ENCODE measurements around the gene PCK1. TPM values are rescaled to one million over a fixed set of nuclear protein-coding genes. Genes with fewer than 3 reads are reported as not detected.
"Not testable (repeated sequence)": the region's sequence is repeated elsewhere in the genome, so short reads cannot be mapped to it uniquely, and the experiment has no call there.

The PCK1 gene
- not detected for total RNA-seq

DNA sequence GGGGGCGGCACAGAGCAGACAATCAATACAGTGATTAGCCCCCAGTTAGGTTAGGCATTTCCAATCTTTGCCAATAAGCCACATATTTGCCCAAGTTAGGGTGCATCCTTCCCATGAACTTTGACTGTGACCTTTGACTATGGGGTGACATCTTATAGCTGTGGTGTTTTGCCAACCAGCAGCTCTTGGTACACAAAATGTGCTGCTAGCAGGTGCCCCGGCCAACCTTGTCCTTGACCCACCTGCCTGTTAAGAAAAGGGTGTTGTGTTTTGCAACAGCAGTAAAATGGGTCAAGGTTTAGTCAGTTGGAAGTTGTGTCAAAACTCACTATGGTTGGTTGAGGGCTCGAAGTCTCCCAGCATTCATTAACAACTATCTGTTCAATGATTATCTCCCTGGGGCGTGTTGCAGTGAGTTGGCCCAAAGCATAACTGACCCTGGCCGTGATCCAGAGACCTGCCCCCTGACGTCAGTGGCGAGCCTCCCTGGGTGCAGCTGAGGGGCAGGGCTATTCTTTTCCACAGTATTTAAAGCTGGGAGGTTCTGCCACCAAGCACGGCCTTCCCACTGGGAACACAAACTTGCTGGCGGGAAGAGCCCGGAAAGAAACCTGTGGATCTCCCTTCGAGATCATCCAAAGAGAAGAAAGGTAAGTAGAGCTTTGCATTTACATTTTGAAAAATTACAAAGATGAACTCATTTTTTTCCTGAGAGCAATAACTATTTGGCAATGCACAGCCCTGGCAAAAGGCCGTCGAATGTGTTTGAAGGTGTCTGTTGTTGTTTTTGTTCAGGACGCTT, at the start of gene PCK1:
PCK1 (plus strand) TSS at position 557 of the 802 bp plus-strand sequence. CDS start 302 bp downstream, outside the sequence.
- ChIA-PET POLR2A (no interaction called here), CTCF (interaction anchor here (0.6 kb wide), 1 partner anchor 10 kb away, joined by 4 read pairs; no protein-coding TSS in a partner anchor)
- Mint-ChIP-seq H3K27me3 (peaks cover 7% of the 10 kb centered on the region), H3K4me3 (no peak within 1 kb of the TSS), H3K36me3 (ENCODE audit: low read depth) (no peaks in the 10 kb centered on the region), H3K4me1 (no peaks in the 10 kb centered on the region), H3K9me3 (no peaks in the 10 kb centered on the region), H3K27ac (no peak within 1 kb of the TSS)
- DNase-seq, result no peak

DNA sequence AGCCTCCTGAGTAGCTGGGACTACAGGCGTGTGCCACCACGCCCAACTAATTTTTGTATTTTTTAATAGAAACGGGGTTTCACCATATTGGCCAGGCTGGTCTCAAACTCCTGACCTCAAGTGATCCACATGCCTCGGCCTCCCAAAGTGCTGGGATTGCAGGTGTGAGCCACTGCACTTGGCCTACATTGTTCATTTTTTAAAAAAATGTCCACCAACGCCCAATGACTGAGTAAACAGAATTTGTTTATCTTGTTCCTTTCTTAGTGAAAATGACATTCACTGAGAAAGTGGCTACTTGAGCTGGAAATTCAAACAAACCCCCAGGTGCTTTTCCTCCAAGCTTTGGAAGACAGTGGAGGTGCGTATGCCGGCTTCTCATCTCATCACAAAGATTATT, 49.2 kb upstream of the PCK1 start:
- H3K27ac Mint-ChIP-seq; H3K4me1 Mint-ChIP-seq; H3K4me3 Mint-ChIP-seq; H3K9me3 Mint-ChIP-seq; POLR2A ChIA-PET; H3K36me3 Mint-ChIP-seq (ENCODE audit: low read depth); DNase-seq: not testable (repeated sequence)
- peaks cover 19% of the 10 kb centered on the region for H3K27me3 Mint-ChIP-seq
- CTCF ChIA-PET, result interaction anchor here (1.2 kb wide), 1 partner anchor 10 kb away, joined by 3 read pairs; no protein-coding TSS in a partner anchor

DNA sequence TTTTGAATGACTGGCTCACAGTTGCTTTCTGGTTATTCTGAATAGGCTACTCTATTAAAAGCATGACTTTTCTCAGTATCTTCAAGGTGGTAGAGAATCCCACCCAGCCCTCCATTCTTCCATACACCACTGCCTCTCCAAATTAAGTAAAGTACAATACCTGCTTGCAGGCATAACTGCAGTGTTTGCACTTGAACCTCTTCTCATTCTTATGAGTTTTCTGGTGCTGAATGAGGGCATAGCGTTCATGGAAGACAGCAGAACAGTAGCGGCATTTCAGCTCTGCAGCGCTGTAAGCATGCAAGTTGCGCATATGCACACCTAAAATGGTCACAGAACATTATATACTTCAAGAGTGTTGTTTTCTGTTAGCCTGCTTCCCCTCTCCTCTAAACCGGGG, 48.5 kb upstream of the PCK1 start:
- Mint-ChIP-seq H3K9me3 (no peaks in the 10 kb centered on the region), H3K27me3 (peaks cover 19% of the 10 kb centered on the region), H3K4me1 (no peaks in the 10 kb centered on the region), H3K27ac (no peak overlapping the region), H3K36me3 (ENCODE audit: low read depth) (no peaks in the 10 kb centered on the region), H3K4me3 (no peak overlapping the region)
- ChIA-PET POLR2A (no interaction called here), CTCF (no interaction called here)
- DNase-seq, result no peak

DNA sequence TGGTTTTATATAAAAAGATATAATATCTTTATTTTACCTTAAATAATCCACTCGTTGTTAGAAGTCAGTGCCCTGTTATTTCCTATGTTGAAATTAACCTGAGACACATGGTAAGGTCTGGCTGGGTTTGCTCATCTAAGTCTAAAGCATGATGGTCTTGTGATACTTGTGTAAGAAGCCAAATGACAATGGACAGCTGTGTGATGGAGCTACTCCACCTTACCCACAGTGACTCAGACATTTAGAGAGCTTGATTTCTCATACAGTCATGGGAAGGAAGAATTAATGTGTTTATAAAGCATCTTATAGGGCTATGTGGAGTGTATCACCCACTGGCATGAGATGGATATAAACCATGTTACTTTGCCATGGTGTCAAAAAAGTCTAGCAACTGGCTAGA, 47.7 kb upstream of the PCK1 start:
- H3K9me3 Mint-ChIP-seq, result no peaks in the 10 kb centered on the region
- peaks cover 16% of the 10 kb centered on the region for H3K27me3 Mint-ChIP-seq
- ChIA-PET POLR2A (no interaction called here), CTCF (no interaction called here)
- DNase-seq, result no peak
- no peak overlapping the region for H3K27ac Mint-ChIP-seq
- H3K4me1 Mint-ChIP-seq, result no peaks in the 10 kb centered on the region
- no peaks in the 10 kb centered on the region for H3K36me3 Mint-ChIP-seq (ENCODE audit: low read depth)
- H3K4me3 Mint-ChIP-seq, result no peak overlapping the region

DNA sequence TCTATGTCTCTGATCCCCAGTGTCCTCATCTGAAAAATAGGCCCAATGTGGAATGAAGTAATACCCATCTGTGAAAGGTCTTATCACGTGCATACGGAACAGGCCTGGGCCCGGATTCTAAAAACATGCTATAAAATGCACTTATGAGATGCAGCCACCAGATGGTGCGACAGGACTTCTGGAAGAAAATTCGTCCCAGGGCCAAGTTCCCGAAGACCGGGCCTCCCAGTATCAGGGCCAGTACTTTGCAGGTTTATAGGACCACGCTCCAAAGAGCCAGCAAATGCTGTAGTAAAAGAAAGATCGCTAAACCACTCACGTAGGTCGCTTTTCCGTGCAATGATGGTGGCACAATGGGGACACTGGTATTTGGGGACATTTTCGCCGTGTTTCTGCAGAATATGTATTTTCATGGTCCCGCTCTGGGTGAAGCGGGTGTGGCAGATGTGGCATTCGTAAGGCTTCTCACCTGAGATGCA, 46.6 kb upstream of the PCK1 start:
- H3K4me3 Mint-ChIP-seq, result no peak overlapping the region
- no peaks in the 10 kb centered on the region for H3K36me3 Mint-ChIP-seq (ENCODE audit: low read depth)
- H3K9me3 Mint-ChIP-seq, result no peaks in the 10 kb centered on the region

DNA sequence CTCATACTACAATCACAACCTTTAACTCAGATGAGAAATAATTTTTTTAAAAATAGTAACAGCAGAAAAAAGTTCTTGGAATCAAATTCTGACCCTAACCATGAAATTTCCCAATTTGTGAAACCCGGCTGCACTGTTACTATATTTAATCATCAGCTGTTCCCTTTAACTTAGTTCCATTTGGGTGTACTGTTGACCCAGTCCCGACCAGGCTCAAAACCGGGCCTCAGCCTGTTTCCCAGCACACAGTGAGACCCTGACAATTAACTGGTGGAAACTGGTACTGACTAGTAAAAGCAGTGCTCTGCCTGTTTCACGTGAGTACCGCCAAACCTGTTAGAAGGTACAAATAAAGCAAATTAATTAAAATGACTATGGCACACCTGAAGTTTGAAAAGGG, 43.0 kb upstream of the PCK1 start:
- ChIA-PET CTCF (no interaction called here), POLR2A (no interaction called here)
- DNase-seq, result no peak
- peaks cover 11% of the 10 kb centered on the region for H3K4me1 Mint-ChIP-seq
- H3K27ac Mint-ChIP-seq, result no peak overlapping the region
- no peaks in the 10 kb centered on the region for H3K9me3 Mint-ChIP-seq
- no peak overlapping the region for H3K4me3 Mint-ChIP-seq
- H3K27me3 Mint-ChIP-seq, result no peaks in the 10 kb centered on the region
- H3K36me3 Mint-ChIP-seq (ENCODE audit: low read depth), result no peaks in the 10 kb centered on the region

More for the DNA sequence above, 46.6 kb upstream of the PCK1 start:
- peaks cover 7% of the 10 kb centered on the region for H3K27me3 Mint-ChIP-seq
- ChIA-PET CTCF (no interaction called here), POLR2A (no interaction called here)
- H3K4me1 Mint-ChIP-seq, result no peaks in the 10 kb centered on the region
- DNase-seq, result peak; percentile 49
- no peak overlapping the region for H3K27ac Mint-ChIP-seq

DNA sequence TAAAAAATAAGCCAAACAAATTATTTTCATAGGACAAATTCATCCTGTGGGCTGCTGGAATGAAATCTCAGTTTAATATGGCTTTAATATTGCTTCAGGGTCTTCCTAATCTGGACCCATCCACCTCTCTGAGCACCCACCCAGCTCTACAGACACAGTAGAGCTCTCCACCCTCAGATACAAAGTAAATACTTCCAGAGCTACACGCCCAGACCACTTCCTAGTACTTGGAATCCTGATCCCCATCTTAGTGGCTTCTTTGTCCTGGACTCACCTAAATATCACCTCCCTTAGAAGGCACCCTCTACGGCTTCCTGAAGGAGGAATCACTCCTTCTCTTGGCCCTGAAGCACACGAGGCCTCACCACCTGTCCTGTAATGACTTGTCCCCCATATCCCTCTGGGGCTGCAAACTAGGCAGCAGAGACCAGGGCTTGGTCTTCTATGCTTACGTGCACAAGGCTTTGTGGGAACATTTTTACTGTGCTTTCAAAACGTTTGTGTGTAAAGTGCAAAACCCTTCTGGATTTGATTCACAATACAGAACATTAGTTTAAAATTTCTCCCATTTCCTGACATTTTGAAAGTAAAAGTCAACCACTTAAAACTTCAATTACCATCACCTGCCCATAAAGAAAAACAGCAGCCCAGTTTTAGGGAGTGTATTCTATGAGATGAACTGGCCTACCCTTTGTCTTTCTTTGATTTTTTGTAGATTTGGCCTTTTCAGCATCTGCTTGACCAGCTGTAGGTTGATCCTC, 38.4 kb upstream of the PCK1 start:
- Mint-ChIP-seq H3K4me3 (no peak overlapping the region), H3K4me1 (peaks cover 22% of the 10 kb centered on the region), H3K36me3 (ENCODE audit: low read depth) (no peaks in the 10 kb centered on the region), H3K9me3 (no peaks in the 10 kb centered on the region), H3K27ac (peak overlapping the region; percentile 43), H3K27me3 (no peaks in the 10 kb centered on the region)
- DNase-seq, result no peak
- ChIA-PET CTCF (no interaction called here), POLR2A (no interaction called here)

DNA sequence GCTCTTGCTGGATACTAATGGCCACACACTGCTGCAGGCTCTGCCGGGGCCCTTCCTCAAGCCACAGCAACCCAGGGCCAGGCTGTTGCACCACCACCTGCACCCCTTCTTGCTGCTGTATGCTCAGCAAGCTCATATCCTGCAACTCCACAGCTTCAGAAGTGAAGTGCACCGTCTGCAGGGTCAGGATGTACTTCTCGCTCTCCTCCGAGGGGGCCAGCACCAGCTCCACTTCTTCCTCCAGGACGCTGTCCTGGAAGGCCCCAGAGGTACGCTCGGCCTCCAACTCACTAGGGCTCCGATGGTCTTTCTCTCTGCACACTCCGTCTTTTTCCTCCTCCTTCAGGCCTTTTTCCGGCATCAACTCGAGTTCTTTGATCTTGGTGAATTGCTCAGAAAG, 37.1 kb upstream of the PCK1 start:
- Mint-ChIP-seq H3K9me3 (no peaks in the 10 kb centered on the region), H3K36me3 (ENCODE audit: low read depth) (no peaks in the 10 kb centered on the region), H3K4me3 (no peak overlapping the region), H3K4me1 (peaks cover 22% of the 10 kb centered on the region), H3K27me3 (no peaks in the 10 kb centered on the region), H3K27ac (no peak overlapping the region)
- CTCF ChIA-PET, result no interaction called here
- no peak for DNase-seq
- POLR2A ChIA-PET, result no interaction called here

DNA sequence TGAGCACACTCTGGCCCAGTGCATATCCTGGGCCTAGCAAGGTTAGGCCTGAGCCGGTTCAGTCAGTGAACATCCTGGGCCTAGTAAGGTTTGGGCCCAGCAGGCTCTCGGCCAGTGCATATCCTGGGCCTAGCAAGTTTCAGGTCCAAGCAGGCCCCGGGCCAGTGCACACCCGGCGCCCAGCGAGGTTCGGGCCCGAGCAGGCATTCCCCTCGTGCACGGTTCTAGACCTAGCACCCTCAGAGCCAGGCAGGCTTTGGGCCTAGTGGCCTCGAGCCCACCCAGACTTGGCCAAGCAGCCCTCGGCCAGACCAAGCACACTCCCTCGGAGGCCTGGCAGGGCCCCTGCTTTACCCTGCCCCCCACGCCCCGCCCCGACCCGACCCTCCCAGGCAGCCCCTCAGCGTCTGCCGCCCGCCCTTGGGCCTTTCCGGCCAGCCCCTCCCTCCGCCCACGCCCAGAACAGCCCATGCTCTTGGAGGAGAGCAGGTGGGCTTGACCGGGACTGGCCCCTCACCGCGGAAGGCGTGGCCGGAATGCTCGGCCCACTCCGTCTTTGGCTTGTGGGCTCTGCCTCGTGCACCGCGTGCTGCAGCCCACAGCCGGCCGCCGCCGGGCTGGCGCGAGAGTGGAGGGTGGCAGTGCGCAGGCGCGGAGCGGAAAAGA, 36.3 kb upstream of the PCK1 start, which contains the start of gene CTCFL:
CTCFL (minus strand) TSS at position 630 of the 666 bp plus-strand sequence. CDS start 935 bp downstream, outside the sequence.
- H3K4me1 Mint-ChIP-seq, result peaks cover 22% of the 10 kb centered on the region
- no peak within 1 kb of the TSS for H3K27ac Mint-ChIP-seq
- H3K27me3 Mint-ChIP-seq, result peaks cover 3% of the 10 kb centered on the region
- no peak within 1 kb of the TSS for H3K4me3 Mint-ChIP-seq
- CTCF ChIA-PET, result no interaction called here
- no peak for DNase-seq
- no peaks in the 10 kb centered on the region for H3K9me3 Mint-ChIP-seq
- H3K36me3 Mint-ChIP-seq (ENCODE audit: low read depth), result no peaks in the 10 kb centered on the region
- POLR2A ChIA-PET, result no interaction called here

DNA sequence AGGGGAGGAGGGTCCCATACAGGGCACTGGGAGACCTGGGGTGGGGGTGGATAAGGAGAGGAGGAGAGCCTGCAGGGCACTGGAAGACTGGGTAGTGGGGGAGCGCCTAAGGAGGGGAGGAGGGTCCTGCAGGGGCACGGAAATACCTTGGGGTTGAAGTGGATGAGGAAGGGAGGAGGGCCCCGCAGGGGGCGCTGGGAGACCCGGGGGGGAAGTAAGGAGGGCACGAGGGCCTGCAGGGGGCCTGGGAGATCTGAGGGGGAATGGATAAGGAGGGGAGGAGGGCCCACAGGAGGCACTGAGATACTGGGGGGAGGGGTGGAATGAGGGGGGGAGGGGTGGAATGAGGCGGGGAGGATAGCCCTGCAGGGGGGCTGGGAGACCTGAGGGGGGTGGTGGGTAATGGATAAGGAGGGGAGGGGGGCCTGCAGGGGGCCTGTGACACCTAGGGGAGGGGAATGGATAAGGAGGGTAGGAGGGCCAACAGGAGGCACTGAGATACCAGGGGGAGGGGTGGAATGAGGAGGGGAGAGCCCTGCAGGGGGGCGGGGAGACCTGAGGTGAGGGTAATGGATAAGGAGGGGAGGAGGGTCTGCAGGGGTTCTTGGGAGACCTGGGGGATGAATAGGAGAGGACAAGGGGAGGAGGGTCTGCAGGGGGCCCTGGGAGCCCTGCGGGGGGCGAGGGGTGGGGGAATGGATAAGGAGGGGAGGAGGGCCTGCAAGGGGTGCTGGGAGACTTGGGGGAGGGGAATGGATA, 35.4 kb upstream of the PCK1 start:
- Mint-ChIP-seq H3K27me3 (peaks cover 7% of the 10 kb centered on the region), H3K27ac (no peak overlapping the region), H3K4me1 (peaks cover 22% of the 10 kb centered on the region), H3K9me3 (no peaks in the 10 kb centered on the region), H3K36me3 (ENCODE audit: low read depth) (no peaks in the 10 kb centered on the region), H3K4me3 (no peak overlapping the region)
- no peak for DNase-seq
- ChIA-PET CTCF (no interaction called here), POLR2A (no interaction called here)

DNA sequence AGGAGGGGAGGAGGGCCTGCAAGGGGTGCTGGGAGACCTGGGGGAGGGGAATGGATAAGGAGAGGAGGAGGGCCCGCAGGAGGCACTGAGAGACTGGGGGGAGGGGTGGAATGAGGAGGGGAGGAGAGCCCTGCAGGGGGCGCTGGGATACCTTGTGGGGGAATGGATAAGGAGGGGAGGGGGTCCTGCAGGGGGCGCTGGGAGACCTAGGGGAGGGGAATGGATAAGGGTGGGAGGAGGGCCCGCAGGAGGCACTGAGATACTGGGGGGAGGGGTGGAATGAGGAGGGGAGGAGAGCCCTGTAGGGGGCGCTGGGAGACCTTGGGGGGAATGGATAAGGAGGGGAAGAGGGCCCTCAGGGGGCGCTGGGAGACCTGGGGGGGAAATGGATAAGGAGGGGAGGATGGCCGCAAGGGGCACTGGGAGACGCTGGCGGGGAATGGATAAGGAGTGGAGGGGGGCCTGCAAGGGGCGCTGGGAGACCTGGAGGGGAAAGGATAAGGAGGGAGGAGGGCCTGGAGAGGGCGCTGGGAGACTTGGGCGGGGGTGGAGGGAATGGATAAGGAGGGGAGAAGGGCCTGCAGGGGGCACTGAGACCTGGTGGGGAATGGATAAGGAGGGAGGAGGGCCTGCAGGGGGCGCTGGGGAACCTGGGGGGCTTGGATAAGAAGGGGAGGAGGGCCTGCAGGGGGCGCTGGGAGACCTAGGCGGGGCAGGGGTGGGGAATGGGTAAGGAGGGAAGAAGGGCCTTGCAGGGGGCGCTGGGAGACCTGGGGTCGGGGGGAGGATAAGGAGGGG, 34.6 kb upstream of the PCK1 start:
- Mint-ChIP-seq H3K4me1 (peaks cover 22% of the 10 kb centered on the region), H3K27me3 (peaks cover 10% of the 10 kb centered on the region), H3K36me3 (ENCODE audit: low read depth) (no peaks in the 10 kb centered on the region), H3K4me3 (no peak overlapping the region), H3K27ac (no peak overlapping the region), H3K9me3 (no peaks in the 10 kb centered on the region)
- CTCF ChIA-PET, result no interaction called here
- DNase-seq, result no peak
- POLR2A ChIA-PET, result no interaction called here

DNA sequence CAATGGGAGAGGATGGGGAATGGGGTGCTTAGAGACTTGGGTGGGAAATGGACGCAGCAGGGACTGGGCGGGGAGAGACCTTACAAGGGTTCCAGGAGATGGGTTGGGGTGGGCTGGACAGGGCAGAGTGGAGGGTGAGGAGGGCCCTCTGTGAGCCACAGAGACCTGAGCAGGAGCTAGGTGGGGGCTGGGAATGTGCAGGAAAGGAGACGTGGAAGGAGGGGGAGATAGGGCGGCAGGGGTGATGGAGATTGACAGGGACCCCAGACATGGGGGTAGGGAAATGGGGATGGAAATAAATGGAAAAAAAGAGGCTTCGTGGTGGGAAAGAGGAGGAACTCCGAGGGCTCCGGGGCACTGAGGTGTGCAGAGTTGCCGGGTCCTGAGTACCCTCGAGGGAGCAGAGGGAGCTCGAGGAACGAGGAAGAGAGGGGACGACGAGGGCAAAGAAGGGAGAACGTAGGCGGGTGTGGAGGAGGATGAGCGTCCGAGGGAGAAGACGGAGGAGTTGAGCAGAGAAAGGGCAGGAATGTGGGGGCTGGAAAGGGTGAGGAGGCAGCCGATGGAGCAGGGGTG, 33.9 kb upstream of the PCK1 start:
- ChIA-PET CTCF (no interaction called here), POLR2A (no interaction called here)
- Mint-ChIP-seq H3K27me3 (peaks cover 11% of the 10 kb centered on the region), H3K4me3 (no peak overlapping the region), H3K4me1 (peaks cover 18% of the 10 kb centered on the region), H3K36me3 (ENCODE audit: low read depth) (no peaks in the 10 kb centered on the region), H3K9me3 (no peaks in the 10 kb centered on the region), H3K27ac (no peak overlapping the region)
- no peak for DNase-seq
